LHCN-M2 (cell line): Measurements from ENCODE around the gene TAGLN3. TPM values are rescaled to one million over a fixed set of nuclear protein-coding genes. Genes with fewer than 3 reads are reported as not detected.
A peak's percentile ranks its signal among the peaks of the same experiment; 100 is the strongest.

ENCODE experiments used
- DNase-seq: peaks from one replicate; pipeline ENCODE4 v3.0.0-alpha.2; 2012; ENCODE audit warnings: low read depth
- total RNA-seq: library from RNA; depleted of rRNA; stranded (reverse); fragments of >200 nt; gene quantifications from 2 replicates; pipeline ENCODE4 v1.2.3, GENCODE V29; 2014; rRNA removed

The TAGLN3 gene
- total RNA-seq, 1 experiment from 2014 or later = not detected

DNA sequence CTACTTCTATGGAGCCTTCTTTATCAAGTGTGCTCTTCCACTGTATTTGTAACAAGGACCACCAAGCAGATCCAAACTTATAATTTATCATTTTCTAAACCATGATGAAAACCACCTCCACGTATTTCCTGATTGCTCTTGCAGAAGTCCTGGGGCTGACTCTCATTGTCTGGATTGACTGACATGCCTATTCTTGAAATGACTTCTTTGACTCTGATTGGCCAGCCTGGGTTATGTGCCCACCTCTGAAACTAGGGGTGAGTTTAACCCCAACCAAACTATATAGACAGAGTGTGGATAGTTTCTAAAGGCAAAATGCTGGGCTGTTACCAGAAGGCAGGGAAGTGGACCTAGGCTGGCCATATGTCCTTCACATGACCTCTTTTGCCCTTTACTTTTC lies 48.5 kb downstream of the TAGLN3 start:
- DNase-seq = no peak

DNA sequence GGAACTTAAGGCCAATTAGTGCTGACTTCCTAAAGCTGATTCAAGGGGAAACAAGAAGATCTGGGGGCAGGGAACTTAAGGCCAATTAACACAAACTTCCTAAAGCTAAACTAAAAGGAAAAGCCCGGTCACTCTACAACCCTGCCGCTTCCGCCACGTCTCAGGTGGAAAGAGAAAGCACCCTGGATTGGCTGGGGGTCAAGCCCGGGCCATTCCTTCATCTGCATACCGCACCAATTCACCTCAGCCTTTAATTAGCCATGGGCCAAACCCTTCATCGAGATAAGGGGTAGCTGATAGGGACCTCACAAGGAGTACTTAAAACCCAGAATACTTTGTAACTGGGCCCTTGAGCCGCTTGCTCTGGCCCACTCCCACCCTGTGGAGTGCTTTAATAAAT lies 50.2 kb downstream of the TAGLN3 start:
- DNase-seq = no peak

DNA sequence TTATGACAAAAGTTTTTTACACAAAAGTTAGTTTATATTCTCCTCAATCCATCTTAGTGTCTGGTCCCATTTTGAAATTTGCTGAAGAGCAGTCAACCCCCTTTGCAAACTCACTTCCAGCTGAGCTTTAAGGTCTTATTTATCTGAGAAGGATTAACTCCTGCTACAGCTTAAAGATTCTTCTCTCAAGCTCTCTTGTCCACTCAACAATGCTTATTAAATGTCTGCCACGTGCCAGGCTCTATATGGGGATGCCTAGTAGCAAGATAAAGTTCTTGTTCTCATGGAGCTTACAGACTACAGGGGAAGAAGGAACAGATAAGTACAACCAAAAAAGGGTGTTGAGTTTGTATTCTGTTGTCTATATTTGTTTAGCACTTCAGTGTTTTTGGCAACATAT lies 54.5 kb downstream of the TAGLN3 start:
- DNase-seq = no peak

DNA sequence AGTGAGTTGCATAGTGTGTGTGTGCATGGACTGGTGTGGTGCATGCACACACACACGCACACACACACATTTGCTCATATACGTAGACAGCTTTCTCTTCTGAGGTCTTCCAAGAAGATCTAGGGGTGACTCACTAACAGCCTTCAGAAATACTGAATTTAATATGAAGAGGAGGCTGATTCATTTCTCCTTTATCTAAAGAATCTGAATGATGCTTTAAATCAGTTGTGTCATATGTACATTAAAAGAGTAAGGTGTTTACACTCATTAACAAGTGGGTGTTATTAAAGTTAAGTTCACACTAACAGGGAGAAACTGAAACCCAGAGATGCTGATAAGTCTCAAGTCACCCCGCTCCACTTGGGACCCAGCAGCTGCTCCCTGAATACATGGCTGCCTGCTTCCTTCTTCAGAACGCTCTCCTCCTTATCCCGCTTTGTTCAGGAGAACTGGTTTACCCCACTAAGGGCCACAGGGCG lies 57.8 kb downstream of the TAGLN3 start:
- DNase-seq = peak; percentile 62

DNA sequence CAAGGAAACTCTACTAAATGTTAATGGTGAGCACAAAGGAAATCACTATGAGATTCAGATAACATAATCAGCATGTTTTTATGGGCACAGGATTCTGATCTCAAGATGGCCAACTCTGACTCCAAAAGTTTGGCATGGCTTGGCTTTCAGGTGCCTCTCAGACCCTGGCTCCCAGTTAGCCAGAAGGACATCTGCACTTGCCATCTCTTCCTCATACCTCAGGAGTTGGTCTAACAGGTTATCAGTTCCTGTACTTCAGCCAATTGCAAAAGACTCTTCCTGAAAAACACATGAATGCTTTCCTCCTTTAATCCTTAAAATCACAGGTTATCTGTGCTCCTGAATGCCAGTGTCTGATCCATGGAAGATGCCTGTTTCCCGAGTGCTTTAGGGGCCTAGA lies 60.8 kb downstream of the TAGLN3 start:
- DNase-seq = no peak

DNA sequence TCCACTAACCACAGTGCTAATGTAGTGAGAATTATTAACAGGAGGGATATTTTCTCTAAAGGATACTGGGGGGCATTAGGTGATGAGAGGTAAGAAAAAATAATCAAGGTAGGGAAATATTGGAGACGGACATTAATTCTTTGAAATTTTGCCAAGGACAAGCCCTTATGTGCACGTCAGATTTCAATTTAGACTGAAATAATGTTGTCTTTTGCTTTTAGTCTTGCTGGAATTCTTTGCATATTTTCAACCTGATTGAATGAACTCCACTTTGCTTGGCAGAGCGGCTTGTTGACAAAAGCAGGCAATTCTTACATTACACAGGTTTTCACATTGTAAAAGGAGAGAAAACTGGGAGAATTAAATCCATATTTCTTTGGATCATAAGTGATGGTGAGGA lies 62.4 kb downstream of the TAGLN3 start:
- no peak for DNase-seq

Other genes starting within 250 kb of the TAGLN3 start
- gene PHLDB2, start 139.7 kb upstream of the TAGLN3 start, total RNA-seq = 21.7 and 23.7 TPM in 2 replicates
- 33.1 and 34.4 TPM in 2 replicates for gene ABHD10, start 19.9 kb upstream of the TAGLN3 start, total RNA-seq
- not detected in 2 replicates for gene TMPRSS7, start 35.8 kb downstream of the TAGLN3 start, total RNA-seq
- 6.2 and 6.7 TPM in 2 replicates for gene C3orf52, start 87.5 kb downstream of the TAGLN3 start, total RNA-seq
- not detected in 2 replicates for gene GCSAM, start 134.3 kb downstream of the TAGLN3 start, total RNA-seq